Neutrophil (primary cell): ENCODE measurements around the gene TK2.
"Not testable (repeated sequence)": the region's sequence is repeated elsewhere in the genome, so short reads cannot be mapped to it uniquely, and the experiment has no call there.

ENCODE experiments used
- H3K27ac ChIP-seq: fragments of 200-600 bp; sonication (generic); 2 replicates; pipeline ENCODE4 v1.5.1; 2016; ENCODE audit warnings: mild to moderate bottlenecking, moderate library complexity
- H3K27me3 ChIP-seq: fragments of 200-600 bp; sonication (generic); 2 replicates; pipeline ENCODE4 v1.6.0; 2016; ENCODE audit warnings: mild to moderate bottlenecking
- H3K36me3 ChIP-seq: fragments of 200-600 bp; sonication (generic); 2 replicates; pipeline ENCODE4 v1.5.1; 2017
- H3K4me1 ChIP-seq, 2 experiments: fragments of 200-600 bp in 1 of 2; sonication (generic) in 1 of 2; 1 replicate in 1 of 2; 2 replicates in 1 of 2; pipeline versions ENCODE4 v1.5.1 to v1.6.1; 2013 to 2016; ENCODE audit warnings: low read depth in 1 of 2, low read length in 1 of 2, mild to moderate bottlenecking in 1 of 2, moderate library complexity in 1 of 2; ENCODE audit not compliant: control insufficient read depth in 1 of 2, insufficient read depth in 1 of 2
- H3K4me3 ChIP-seq, 2 experiments: fragments of 200-600 bp in 1 of 2; sonication (generic) in 1 of 2; 1 replicate in 1 of 2; 2 replicates in 1 of 2; pipeline ENCODE4 v1.5.1; 2013 to 2016; ENCODE audit warnings: low read depth in 1 of 2, low read length in 1 of 2, mild to moderate bottlenecking in 1 of 2, moderate library complexity in 1 of 2
- H3K9me3 ChIP-seq: fragments of 200-600 bp; sonication (generic); 2 replicates; pipeline ENCODE4 v1.5.1; 2016
- TF ChIP-seq, protein P1 (sequence below): fragments of 200-600 bp; sonication (generic); IDR thresholded peaks from 2 replicates; pipeline ENCODE4 v1.5.1; 2016; ENCODE audit warnings: antibody characterized with exemption

TK2 gene

GRCh38 chr16:66508248-66508913, 41.5 kb downstream of the TK2 start:
- Histone ChIP-seq H3K27ac (peak overlapping the region; percentile 6), H3K4me3 (no peak overlapping the region), H3K36me3 (peaks cover 15% of the 10 kb centered on the region), H3K9me3 (no peaks in the 10 kb centered on the region), H3K27me3 (no peaks in the 10 kb centered on the region), H3K4me1 (peaks cover 17 to 22% of the 10 kb centered on the region in 2 experiments)
- TF ChIP-seq, protein P1, sequence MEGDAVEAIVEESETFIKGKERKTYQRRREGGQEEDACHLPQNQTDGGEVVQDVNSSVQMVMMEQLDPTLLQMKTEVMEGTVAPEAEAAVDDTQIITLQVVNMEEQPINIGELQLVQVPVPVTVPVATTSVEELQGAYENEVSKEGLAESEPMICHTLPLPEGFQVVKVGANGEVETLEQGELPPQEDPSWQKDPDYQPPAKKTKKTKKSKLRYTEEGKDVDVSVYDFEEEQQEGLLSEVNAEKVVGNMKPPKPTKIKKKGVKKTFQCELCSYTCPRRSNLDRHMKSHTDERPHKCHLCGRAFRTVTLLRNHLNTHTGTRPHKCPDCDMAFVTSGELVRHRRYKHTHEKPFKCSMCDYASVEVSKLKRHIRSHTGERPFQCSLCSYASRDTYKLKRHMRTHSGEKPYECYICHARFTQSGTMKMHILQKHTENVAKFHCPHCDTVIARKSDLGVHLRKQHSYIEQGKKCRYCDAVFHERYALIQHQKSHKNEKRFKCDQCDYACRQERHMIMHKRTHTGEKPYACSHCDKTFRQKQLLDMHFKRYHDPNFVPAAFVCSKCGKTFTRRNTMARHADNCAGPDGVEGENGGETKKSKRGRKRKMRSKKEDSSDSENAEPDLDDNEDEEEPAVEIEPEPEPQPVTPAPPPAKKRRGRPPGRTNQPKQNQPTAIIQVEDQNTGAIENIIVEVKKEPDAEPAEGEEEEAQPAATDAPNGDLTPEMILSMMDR: no peak

DNA sequence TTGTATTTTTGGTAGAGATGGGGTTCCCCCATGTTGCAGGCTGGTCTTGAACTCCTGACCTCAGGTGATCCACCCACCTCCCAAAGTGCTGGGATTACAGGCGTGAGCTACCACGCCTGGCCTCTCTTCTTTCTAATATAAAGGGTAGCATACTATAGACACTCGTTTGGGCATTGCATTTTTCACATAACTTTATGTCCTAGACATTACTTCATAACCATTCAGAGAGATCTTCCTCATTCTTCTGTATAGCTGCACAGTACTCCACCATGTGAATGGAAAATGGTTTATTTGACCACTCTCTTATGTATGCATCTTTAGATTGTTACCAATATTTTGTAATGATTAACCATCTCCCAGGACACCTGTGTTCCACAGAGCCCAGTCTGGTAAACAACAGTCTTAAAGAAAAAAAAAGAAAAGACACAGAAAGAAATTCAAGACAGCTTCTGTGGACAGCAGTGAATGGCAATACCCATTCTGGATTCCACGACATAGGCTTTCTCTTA, 42.1 kb downstream of the TK2 start:
- H3K4me3 ChIP-seq: no peak overlapping the region
- H3K36me3 ChIP-seq: peaks cover 15% of the 10 kb centered on the region
- TF ChIP-seq, protein P1: no peak
- peaks cover 11 to 16% of the 10 kb centered on the region in 2 experiments for H3K4me1 ChIP-seq
- no peaks in the 10 kb centered on the region for H3K27me3 ChIP-seq
- H3K27ac ChIP-seq: no peak overlapping the region
- no peaks in the 10 kb centered on the region for H3K9me3 ChIP-seq

GRCh38 chr16:66503612-66504011, 46.3 kb downstream of the TK2 start:
- Histone ChIP-seq H3K27ac (no peak overlapping the region), H3K4me1 (peaks cover 7 to 15% of the 10 kb centered on the region in 2 experiments), H3K9me3 (no peaks in the 10 kb centered on the region), H3K4me3 (no peak overlapping the region), H3K27me3 (no peaks in the 10 kb centered on the region), H3K36me3 (peaks cover 5% of the 10 kb centered on the region)
- TF ChIP-seq, protein P1: no peak

- Histone ChIP-seq H3K27ac (no peak overlapping the region), H3K9me3 (no peaks in the 10 kb centered on the region), H3K4me3 (no peak overlapping the region), H3K27me3 (no peaks in the 10 kb centered on the region), H3K4me1 (peaks cover 7 to 15% of the 10 kb centered on the region in 2 experiments), H3K36me3 (no peaks in the 10 kb centered on the region)
- TF ChIP-seq, protein P1: no peak
These were observed 46.9 kb downstream of the TK2 start for GRCh38 chr16:66503030-66503429.

DNA sequence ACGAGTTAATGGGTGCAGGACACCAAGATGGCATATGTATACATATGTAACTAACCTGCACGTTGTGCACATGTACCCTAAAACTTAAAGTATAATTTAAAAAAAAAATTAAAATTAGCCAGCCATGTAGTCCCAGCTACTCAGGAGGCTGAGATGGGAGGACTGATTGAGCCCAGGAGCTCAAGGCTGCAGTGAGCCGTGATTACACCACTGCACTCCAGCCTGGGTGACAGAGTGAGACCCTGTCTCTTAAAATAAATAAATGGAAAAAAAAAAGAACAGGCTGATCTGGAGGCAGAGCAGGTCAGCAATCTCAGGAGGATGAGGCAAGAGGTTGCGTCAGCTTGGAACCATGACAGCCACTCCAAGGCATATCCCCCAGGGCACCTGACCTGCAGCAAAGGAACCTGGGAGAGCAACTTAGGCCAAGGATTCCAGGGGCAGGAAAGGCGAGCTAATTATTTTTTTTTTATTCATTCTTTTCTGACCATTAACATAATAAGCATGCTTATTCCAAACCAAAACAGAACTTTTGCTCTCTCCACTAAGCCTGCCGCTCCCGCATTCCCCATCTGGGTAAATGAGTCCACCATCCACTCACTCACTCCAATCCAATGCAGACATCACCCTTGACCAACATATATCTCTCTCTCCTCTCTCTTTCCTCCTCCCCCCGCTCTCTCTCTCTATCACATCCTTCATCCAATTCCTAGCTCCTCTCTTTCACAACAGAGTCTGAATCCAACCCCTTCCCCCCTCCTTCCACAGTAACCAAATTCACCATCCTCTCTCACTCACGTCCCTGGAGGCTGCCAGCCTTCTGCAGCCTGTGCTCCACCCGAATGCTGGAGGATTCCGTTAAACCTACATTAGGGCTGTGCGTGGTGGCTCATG, 47.7 kb downstream of the TK2 start:
- Histone ChIP-seq H3K36me3 (no peaks in the 10 kb centered on the region), H3K4me3 (no peak overlapping the region), H3K4me1 (peaks cover 7 to 15% of the 10 kb centered on the region in 2 experiments), H3K27ac (peak overlapping the region; percentile 13), H3K9me3 (no peaks in the 10 kb centered on the region), H3K27me3 (no peaks in the 10 kb centered on the region)
- TF ChIP-seq, protein P1: no peak

GRCh38 chr16:66501563-66501962, 48.4 kb downstream of the TK2 start:
- not testable (repeated sequence) for H3K27me3 ChIP-seq, H3K9me3 ChIP-seq, H3K36me3 ChIP-seq, H3K4me3 ChIP-seq, H3K27ac ChIP-seq
- peaks cover 7 to 15% of the 10 kb centered on the region in 2 experiments for H3K4me1 ChIP-seq

- not testable (repeated sequence) for H3K27ac ChIP-seq, H3K4me3 ChIP-seq, H3K9me3 ChIP-seq, H3K36me3 ChIP-seq, H3K27me3 ChIP-seq
- H3K4me1 ChIP-seq: peaks cover 7 to 15% of the 10 kb centered on the region in 2 experiments
These were observed 52.0 kb downstream of the TK2 start for GRCh38 chr16:66497921-66498320.

- not testable (repeated sequence) for H3K4me1 ChIP-seq, H3K27ac ChIP-seq, H3K36me3 ChIP-seq, H3K27me3 ChIP-seq, H3K9me3 ChIP-seq, H3K4me3 ChIP-seq
These were observed 53.7 kb downstream of the TK2 start for GRCh38 chr16:66496226-66496625.
